Ishikawa (cell line): Measurements from ENCODE around the gene DAAM1.

Experiments
- CEBPB ChIP-seq: IDR thresholded peaks from 2 replicates; pipeline ENCODE4 v1.6.1; 2012
- CREB1 ChIP-seq: IDR thresholded peaks from 2 replicates; pipeline ENCODE4 v1.6.1; 2012; ENCODE audit warnings: low read depth
- EP300 ChIP-seq: IDR thresholded peaks from 2 replicates; pipeline ENCODE4 v1.6.1; 2012; ENCODE audit warnings: borderline replicate concordance
- NFIC ChIP-seq: IDR thresholded peaks from 2 replicates; pipeline ENCODE4 v1.6.1; 2012
- RAD21 ChIP-seq: IDR thresholded peaks from 2 replicates; pipeline ENCODE4 v1.6.1; 2012; ENCODE audit warnings: low read depth
- REST ChIP-seq: IDR thresholded peaks from 2 replicates; pipeline ENCODE4 v1.6.1; 2012; ENCODE audit warnings: low read depth, mild to moderate bottlenecking
- TAF1 ChIP-seq: IDR thresholded peaks from 2 replicates; pipeline ENCODE4 v1.6.1; 2012; ENCODE audit warnings: low read depth, mild to moderate bottlenecking
- TCF12 ChIP-seq: IDR thresholded peaks from 2 replicates; pipeline ENCODE4 v1.6.1; 2012; ENCODE audit warnings: low read depth
- TEAD4 ChIP-seq: IDR thresholded peaks from 2 replicates; pipeline ENCODE4 v1.6.1; 2012
- YY1 ChIP-seq: IDR thresholded peaks from 2 replicates; pipeline ENCODE4 v1.6.1; 2012; ENCODE audit warnings: low read depth
- ZBTB7A ChIP-seq: IDR thresholded peaks from 2 replicates; pipeline ENCODE4 v1.6.1; 2012; ENCODE audit warnings: low read depth
- TF ChIP-seq, protein P1 (sequence below): IDR thresholded peaks from 2 replicates; pipeline ENCODE4 v1.6.1; 2012
- TF ChIP-seq, protein P2 (sequence below): IDR thresholded peaks from 2 replicates; pipeline ENCODE4 v1.6.1; 2012

DNA sequence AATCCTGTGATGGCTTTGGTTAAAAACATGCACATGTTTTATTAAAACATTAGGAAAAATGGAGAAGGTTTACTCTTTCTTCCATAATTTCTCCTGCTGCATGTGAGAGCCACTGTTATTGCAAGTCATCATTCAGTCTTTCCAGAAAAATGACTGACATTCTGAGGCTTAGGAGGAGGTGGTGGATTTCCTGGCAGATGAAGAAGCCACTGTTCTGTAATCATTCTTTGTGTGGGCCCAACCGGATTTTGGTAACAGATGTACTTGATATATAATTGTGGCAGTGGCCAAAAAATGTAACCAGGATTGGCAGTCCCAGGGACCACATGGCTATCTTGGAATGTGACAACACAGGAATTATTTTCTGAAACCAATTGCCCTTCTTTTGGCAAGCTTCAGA, 120.2 kb downstream of the DAAM1 start:
- TF ChIP-seq, protein P1, sequence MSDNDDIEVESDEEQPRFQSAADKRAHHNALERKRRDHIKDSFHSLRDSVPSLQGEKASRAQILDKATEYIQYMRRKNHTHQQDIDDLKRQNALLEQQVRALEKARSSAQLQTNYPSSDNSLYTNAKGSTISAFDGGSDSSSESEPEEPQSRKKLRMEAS = no peak
- TF ChIP-seq TEAD4 (no peak), RAD21 (no peak), CEBPB (no peak), NFIC (no peak), TAF1 (no peak), ZBTB7A (no peak), EP300 (no peak), CREB1 (no peak), REST (no peak), YY1 (no peak), TCF12 (no peak)
- TF ChIP-seq, protein P2, sequence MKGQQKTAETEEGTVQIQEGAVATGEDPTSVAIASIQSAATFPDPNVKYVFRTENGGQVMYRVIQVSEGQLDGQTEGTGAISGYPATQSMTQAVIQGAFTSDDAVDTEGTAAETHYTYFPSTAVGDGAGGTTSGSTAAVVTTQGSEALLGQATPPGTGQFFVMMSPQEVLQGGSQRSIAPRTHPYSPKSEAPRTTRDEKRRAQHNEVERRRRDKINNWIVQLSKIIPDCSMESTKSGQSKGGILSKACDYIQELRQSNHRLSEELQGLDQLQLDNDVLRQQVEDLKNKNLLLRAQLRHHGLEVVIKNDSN = no peak
